NCI-H1694 treated with DMSO at 0.1 percent for 48 hours (cell line): ENCODE results near the gene TEX11.
"Not testable (repeated sequence)": the region's sequence is repeated elsewhere in the genome, so short reads cannot be mapped to it uniquely, and the experiment has no call there.

ENCODE experiments used
- DNase-seq: peaks from one replicate; lab custom pipeline; 2025; lab: John Stamatoyannopoulos, UW

The TEX11 gene

DNA sequence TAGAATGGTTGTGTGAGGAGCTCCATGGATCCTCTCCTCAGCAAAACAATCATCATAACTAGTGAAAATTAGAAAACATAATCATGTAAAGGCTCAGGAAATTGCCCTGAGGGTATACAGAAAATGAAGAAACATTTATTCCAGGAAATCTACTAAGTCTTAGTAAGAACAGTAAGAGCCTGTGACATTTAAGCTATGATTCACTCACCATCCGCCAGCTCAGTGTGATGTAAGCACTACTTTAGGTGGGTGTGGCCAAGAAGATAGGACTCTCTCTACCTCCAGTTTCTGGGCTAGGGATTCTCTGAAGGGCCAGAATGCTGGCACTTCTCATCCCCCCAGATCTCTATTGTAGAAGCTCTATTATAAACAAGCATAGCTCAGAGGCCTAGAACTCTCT is 316.4 kb downstream of the TEX11 start:
- DNase-seq = no peak

DNA sequence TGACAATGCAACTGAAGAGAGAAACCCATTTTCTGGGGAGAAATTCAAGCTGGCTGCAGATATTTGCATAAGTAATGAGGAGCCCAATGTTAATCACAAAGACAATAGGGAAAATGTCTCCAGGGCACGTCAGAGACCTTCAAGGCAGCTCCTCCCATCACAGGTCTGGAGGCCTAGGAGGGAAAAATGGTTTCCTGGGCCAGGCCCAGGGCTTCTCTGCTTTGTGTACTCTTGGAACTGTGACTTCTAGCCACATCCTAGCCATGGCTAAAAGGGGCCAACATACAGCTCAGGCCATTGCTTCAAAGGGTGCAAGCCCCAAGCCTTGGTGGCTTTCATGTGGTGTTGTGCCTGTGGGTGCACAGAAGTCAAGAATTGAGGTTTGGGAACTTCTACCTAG is 321.4 kb downstream of the TEX11 start:
- DNase-seq = not testable (repeated sequence)

DNA sequence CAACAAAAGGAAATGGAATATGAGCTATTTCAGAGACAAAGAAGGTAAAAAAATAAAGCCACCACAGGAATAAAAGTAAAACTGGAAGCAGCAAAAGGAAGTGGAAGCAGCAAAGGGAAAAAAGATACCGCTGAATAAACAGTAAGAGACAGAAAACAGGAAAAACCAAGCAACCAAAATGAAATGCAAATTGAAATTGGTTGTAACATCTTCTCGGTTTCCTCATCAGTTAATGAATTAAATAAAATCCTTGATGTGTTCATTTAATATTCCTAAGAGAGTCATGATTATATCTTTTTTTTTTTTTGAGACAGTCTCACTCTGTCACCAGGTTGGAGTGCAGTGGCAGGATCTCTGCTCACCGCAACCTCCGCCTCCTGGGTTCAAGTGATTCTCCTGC is 331.1 kb downstream of the TEX11 start:
- DNase-seq = no peak

DNA sequence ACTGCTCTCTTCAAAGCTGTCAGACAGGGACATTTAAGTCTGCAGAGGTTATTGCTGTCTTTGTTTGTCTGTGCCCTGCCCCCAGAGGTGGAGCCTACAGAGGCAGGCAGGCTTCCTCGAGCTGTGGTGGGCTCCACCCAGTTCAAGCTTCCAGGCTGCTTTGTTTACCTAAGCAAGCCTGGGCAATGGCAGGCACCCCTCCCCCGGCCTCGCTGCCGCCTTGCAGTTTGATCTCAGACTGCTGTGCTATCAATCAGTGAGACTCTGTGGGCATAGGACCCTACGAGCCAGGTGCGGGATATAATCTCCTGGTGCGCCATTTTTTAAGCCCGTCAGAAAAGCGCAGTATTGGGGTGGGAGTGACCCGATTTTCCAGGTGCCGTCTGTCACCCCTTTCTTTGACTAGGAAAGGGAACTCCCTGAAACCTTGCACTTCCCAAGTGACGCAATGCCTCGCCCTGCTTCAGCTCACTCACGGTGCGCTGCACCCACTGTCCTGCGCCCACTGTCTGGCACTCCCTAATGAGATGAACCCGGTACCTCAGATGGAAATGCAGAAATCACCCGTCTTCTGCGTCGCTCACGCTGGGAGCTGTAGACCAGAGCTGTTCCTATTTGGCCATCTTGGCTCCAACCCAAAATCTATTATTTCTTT is 338.5 kb downstream of the TEX11 start:
- DNase-seq = not testable (repeated sequence)

DNA sequence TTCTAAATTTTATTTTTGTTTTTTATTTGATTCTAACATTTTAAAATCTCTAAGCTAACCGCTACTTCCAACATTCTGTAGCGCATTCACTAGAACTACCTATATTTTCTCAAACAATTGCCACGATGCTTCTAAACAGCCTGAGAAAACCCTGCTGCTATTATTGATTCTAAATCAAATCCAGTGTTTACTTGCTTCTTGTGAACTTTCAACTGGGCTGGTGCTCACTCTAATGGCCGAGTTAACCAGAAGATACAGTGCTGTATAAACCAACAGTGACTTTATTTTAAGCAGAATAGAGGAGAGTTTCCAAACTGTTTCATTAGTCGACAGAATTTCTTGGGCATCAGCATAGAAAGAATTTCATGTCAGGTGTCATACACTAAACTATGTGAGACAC is 353.6 kb downstream of the TEX11 start:
- no peak for DNase-seq

DNA sequence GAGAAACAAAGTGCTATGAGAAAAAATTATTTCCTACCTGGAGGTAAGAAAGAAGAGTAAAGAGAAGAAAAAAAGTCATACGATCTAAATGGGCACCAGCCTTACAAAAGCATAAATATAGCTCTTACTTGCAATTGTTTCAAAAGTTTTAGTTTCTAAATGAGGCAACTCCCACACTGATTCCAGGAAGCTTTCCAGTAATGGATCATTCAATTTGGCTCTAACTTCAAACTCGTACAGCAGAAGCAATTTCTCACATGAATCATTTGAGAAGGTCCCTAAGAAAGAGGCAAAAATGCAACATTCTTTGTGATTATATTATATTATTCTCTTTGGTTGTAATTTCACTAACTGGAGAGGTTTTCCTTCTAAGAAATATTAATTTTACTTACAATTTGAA is 354.0 kb downstream of the TEX11 start:
- DNase-seq = no peak

DNA sequence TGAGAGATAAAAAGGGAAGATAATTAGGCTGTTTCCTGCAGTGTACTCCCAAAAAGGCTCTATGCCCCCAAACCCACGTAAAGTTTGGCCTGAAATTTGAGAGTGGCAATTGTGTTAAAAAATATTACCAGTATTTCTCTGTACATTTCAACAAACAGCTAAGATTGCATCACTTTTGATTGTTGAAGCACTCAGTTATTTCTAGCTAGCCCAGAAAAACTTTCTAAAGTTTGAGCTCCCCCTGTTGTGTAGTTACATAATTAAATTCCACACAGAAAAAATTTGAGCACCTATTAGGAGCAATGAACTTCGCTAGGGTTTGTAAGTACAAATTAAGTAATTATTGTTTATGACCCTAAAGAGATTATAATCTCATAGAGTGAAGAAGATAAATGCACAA is 354.4 kb downstream of the TEX11 start:
- no peak for DNase-seq

DNA sequence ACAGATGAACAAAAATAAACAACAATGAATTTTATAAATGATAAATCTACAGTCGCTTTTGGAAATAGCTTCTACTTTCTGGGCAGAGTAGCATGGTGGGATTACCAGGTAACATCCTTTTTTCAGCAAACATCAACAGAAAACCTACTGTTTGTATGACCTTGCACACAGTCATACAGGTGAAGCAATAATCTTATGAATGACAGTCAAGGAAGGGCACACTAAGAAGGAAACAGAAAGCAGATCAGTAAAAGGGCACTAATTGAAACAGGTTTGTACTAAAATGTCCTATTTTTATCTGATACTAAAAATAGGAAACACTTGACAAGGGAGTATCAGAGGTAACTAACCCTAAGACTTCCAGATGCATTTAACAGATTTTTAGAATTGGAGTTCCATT is 355.0 kb downstream of the TEX11 start:
- no peak for DNase-seq

DNA sequence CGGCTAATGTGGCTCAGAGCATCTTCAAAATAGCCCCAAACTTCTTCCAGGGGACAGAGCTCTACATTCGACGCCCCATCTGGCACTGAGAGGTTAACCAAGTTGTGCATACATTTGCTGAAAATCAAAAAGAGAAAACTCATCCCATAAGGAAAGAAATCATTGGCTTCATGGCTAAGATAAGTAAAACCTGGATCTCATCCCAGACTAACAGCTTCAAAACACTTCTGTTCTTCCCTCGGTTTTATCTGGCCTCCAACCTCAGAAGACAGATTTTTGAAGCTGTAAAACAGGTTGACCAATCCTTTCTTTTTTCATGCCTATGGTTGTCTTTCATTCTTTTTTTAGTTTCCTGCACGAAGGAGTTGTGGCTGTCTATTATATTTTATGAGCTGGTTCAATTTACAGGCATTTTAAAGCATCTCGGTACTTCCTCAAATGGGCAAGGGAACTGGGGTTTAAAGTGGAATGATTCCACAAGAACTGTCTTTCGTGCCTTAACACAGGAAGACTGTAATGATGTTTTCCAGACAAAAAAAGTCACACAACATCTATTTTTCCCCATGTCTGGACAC is 356.3 kb downstream of the TEX11 start:
- DNase-seq = no peak

DNA sequence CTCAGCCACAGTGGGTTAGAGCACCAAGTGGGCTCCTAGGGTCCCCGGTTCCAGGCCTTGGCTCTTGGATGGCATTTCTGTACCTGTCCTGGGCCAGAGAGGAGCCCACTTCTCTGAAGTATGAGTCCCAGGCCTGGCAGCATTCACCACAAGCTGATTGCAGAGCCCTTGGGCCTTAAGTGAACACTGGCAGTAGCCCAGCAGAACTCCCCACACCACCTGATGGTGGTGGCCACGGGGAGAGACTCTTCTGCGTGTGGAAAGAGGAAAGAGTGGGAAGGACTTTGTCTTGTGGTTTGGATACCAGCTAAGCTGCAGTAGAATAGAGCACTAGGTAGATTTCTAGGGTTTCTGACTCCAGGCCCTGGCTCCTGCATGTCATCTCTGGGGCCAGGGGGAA is 359.1 kb downstream of the TEX11 start:
- DNase-seq = no peak

DNA sequence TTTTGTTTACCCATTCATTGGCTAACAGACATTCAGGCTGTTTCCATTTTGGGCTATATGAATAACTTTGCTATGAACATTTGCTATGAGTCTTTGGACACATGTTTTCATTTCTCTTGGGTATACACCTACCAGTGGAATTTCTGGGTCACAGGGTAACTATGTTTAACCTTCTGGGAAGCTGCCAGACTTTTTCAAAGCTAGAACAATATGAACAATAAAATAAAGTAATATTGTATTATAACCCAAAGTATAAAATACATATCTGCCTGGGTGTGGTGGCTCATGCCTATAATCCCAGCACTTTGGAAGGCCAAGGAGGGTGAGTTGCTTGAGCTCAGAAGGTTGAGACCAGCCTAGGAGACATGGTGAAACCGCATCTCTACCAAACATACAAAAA is 373.3 kb downstream of the TEX11 start:
- DNase-seq = no peak

DNA sequence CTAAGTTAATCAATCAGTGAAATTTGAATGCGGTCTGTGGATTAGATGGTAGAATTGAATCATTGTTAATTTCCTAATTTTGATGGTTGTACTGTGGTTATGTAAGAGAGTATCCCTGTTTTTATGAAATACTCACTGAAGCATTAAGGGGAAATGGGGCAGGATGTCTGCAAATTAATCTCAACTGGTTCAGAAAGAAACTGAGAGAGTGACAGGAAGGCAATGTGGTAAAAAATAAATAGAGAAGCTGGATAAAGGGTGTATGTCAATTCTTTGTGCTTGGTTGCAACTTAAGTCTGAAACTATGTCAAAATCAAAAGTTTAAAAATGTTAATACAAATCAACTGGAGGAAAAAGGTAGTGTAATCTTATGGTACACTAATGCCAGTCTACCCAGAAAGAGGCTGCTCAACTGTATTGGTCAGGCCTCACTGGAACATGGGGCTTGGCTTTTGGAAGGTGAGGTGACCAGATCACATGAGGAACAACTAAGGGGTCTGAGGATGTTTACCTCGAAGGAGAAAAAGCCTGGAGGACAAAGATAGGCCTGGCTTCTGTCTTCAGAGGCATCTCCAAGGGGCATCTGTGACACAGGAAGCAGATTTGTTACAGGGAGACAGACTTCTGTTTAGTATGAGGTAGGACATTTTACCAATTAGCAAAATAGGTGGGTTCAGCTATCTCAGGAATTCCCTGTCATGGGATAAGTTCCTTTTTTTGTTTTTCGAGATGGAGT is 380.7 kb downstream of the TEX11 start:
- DNase-seq = no peak

DNA sequence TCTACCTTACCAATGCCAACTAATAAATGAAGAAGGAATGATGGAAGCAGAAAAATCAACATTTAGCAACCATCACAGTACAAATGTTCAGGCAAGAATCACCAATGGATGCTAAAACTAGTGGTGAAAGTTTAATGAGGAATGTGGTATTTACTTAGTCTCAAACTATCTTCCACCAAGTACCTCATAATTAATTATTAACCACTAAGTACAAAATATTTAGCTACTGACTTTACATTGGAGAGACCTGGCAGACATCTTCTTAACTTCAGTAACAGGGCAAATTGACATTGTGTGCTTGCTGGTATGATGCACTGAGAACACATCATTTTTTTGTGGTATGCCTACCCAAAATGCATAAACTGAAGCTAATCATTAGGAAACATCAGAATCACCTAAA is 381.5 kb downstream of the TEX11 start:
- DNase-seq = no peak

DNA sequence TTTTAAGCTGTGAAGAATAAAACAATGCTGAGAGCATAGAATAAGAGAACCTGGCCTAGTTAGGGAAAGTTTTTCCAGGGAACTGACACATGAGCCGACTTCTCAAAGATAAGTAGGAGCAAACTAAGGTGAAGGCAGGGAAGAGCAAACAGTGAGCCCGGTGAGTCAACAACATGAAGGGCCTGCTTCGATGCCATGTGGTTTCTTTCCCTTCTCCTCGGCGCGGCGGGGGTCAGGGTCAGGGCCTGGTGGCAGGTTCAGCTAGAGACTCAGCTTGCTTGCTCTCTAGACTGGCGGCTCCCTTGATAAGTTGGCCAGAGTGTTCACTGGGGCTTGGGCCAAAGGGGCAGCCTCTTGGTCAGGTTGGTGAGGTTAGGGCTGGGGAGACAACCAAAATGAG is 382.8 kb downstream of the TEX11 start:
- DNase-seq = no peak

DNA sequence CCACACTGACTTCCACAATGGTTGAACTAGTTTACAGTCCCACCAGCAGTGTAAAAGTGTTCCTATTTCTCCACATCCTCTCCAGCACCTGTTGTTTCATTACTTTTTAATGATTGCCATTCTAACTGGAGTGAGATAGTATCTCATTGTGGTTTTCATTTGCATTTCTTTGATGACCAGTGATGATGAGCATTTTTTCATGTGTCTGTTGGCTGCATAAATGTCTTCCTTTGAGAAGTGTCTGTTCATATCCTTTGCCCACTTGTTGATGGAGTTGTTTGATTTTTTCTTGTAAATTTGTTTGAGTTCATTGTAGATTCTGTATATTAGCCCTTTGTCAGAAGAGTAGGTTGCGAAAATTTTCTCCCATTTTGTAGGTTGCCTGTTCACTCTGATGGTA is 392.8 kb downstream of the TEX11 start:
- not testable (repeated sequence) for DNase-seq

DNA sequence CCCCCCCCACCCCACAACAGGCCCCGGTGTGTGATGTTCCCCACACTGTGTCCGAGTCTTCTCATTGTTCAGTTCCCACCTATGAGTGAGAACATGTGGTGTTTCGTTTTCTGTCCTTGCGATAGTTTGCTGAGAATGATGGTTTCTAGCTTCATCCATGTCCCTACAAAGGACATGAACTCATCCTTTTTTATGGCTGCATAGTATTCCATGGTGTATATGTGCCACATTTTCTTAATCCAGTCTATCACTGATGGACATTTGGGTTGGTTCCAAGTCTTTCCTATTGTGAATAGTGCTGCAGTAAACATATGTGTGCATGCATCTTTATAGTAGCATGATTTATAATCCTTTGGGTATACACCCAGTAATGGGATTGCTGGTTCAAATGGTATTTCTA is 393.2 kb downstream of the TEX11 start:
- not testable (repeated sequence) for DNase-seq

DNA sequence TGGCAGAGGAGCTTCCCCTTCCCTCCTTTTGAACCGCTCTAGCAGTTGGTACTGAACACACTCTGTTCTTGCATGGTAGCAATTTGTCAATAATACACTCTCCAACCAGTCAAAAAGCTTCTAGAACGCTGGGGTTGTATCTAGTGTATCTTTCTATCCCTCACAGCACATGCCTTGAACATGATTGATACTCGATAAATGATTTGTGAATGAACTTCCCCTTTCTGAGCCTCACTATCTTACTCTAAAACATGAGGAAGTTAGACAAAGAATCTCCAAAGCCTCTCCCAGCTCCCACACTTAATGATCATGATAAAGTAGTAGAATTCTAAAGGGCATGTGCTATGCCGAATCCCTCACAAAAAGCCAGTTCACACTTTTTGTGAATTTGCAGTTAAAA is 399.4 kb downstream of the TEX11 start:
- DNase-seq = no peak

DNA sequence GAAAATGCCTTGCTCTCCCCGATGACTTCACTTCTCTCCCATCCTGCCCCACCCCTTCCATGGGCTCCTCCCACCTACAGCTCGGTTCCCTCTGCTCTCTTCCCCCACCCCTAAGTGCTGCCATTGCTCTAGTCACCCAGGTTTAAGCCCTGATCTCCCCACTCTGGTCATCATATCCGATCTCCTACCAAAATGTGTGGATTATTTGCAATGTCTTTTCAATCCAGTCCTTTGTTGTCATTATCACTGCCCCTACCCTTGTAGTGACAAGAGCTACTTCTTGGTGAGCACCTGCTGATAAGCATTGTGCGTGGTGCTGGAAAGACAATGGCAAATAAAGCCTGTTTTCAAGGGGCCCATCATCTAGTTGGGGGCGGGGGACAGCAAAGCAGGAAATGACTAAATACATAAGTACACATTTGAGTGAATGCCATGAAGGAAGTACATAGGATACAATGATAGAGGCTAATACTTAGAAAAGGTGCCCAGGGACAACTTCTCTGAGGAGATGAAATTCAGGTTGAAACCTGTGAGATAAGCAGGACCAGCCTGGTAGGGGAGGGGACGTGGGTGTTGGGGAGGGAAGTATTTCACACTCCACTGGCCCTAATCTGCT is 400.1 kb downstream of the TEX11 start:
- DNase-seq = no peak

DNA sequence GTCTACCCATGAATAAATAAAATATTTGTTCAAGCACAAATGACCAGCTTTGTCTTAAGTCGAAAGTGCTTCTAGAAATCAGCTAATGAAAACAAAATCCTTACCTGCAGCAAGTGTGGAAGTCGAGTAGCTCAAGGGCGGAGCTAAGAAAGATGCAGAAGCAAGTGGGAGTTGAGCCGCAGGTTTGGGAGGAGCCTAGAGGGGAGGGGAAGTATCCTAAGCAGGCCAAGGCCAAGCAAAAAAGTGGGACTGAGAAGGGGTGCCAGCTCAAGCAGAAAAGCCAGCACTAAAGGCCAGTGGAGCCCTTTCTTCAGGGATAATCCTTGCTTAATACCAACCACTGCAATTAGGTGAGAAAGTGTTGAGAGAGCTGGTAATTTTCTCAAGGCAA is 403.1 kb downstream of the TEX11 start:
- no peak for DNase-seq

DNA sequence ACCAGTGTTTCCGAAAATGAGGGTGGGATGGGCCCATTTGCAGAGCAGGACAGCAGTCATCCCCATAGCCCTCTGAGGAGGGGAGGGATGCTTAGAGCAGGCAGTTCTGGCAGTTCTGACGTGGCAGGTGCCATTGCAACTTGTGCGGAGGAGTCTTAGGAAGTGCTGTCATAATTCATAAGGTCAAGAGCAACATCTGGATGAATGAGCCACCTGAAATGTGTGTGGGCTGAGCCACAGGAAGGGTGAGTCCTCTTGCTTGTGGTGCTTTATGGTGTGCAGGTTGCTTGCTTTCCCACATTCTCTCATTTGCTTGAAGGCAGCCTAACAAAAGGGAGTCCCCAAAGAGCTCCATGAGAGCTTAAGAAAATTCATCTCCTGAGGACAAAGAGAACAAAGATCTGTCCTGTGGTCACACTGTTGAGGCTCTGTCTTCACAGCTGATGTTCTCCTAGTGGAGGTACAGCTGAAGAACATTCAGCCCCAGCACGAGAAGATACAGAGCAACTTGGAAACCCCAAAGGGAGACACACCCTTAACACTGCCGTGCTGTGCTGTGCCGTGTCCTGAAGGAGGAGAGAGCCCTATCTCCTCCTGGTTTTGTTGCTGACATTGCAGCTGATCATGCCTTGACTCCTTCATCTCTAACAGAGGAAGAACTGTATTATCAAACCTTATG is 403.6 kb downstream of the TEX11 start:
- DNase-seq = no peak

DNA sequence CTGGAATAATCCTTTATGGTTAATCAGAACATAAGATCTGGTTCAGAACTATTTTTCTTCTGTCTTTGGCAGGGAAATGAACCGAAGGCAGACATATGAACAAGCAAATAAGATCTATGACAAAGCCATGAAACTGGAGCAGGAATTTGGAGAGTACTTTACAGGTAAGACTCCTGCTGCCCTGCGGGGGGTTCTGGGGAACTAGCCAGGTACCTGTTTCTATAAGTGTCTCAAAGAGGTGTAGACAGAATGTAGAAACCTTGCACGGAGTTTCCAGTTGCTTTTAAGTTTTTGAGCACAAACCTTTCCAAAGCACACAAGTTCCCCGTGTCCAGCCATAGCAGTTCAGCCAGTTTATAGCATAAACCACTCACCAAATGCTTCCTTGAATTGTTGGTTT is 407.7 kb downstream of the TEX11 start:
- DNase-seq = no peak

DNA sequence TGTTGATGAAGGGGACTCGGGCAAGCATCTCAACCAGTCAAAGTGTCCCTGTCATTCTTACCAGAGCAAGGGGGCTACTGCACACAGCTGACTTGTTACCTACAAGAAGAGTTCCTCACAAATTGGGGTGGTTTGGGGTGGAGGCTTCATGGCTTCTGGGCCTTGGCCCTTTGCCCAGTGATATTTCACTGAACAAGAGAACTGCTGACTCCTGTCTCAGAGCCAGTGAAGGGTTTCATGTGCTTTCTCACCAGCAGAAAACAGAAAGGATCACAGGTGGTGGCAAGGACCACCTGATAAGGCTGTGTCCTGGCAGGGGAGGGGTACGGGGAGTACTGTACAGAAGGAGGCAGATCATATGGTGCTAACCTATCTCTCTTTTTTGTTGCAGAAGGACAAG is 410.4 kb downstream of the TEX11 start:
- DNase-seq = no peak

DNA sequence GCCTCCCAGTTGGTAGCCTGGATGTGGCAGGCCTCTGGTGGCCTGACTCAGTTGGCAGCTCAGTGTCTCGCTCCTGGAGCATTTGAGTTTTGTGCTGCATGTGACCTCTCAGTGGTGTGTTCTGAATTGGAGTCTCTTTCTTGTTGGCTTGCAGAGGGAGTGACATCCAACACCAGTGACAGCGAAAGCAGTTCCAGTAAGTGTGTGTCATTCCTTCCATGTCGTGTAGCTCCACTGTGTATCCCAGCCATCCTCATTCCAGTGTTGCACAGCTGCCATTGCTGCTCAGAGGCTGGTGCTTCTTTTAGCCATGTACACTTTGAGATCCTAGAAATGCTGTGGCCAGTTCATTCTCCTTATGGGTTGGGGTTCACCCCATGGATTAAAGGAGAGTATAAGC is 411.5 kb downstream of the TEX11 start:
- no peak for DNase-seq
